Measurements from ENCODE around the gene MTERF4. TPM values are rescaled to one million over a fixed set of nuclear protein-coding genes. Genes with fewer than 3 reads are reported as not detected.

The MTERF4 gene
- total RNA-seq, 1 donor from 2014 or later: 63.5 TPM

- Mint-ChIP-seq H3K9me3 (ENCODE audit: unreplicated experiment) (peaks cover 5% of the 10 kb centered on the region), H3K4me1 (ENCODE audit: low read depth, unreplicated experiment) (peaks cover 4% of the 10 kb centered on the region), H3K27ac (ENCODE audit: unreplicated experiment) (no peak overlapping the region), H3K36me3 (ENCODE audit: unreplicated experiment) (no peaks in the 10 kb centered on the region), H3K4me3 (ENCODE audit: unreplicated experiment) (no peak overlapping the region), H3K27me3 (ENCODE audit: unreplicated experiment) (peaks cover 15% of the 10 kb centered on the region)
- no peak for DNase-seq
- no peak for TF ChIP-seq CTCF (IDR thresholded peaks at IDR 0.05; ENCODE audit: partially characterized antibody, unreplicated experiment)
Observed at GRCh38 chr2:241069821-241070281, 32.2 kb downstream of the MTERF4 start.

GRCh38 chr2:241068942-241069810 is 32.9 kb downstream of the MTERF4 start:
- Mint-ChIP-seq H3K4me1 (ENCODE audit: low read depth, unreplicated experiment) (peaks cover 4% of the 10 kb centered on the region), H3K4me3 (ENCODE audit: unreplicated experiment) (no peak overlapping the region), H3K36me3 (ENCODE audit: unreplicated experiment) (no peaks in the 10 kb centered on the region), H3K27me3 (ENCODE audit: unreplicated experiment) (peaks cover 13% of the 10 kb centered on the region), H3K27ac (ENCODE audit: unreplicated experiment) (no peak overlapping the region), H3K9me3 (ENCODE audit: unreplicated experiment) (peaks cover 4% of the 10 kb centered on the region)
- no peak for TF ChIP-seq CTCF (IDR thresholded peaks at IDR 0.05; ENCODE audit: partially characterized antibody, unreplicated experiment)
- DNase-seq: no peak

- Mint-ChIP-seq H3K27ac (ENCODE audit: unreplicated experiment) (no peak overlapping the region), H3K4me3 (ENCODE audit: unreplicated experiment) (no peak overlapping the region), H3K36me3 (ENCODE audit: unreplicated experiment) (no peaks in the 10 kb centered on the region), H3K27me3 (ENCODE audit: unreplicated experiment) (peaks cover 13% of the 10 kb centered on the region), H3K9me3 (ENCODE audit: unreplicated experiment) (peaks cover 3% of the 10 kb centered on the region), H3K4me1 (ENCODE audit: low read depth, unreplicated experiment) (peaks cover 4% of the 10 kb centered on the region)
- no peak for DNase-seq
- no peak for TF ChIP-seq CTCF (IDR thresholded peaks at IDR 0.05; ENCODE audit: partially characterized antibody, unreplicated experiment)
Observed at GRCh38 chr2:241068136-241068941, 33.7 kb downstream of the MTERF4 start.

- Mint-ChIP-seq H3K27ac (ENCODE audit: unreplicated experiment) (no peak overlapping the region), H3K4me1 (ENCODE audit: low read depth, unreplicated experiment) (peaks cover 5% of the 10 kb centered on the region), H3K9me3 (ENCODE audit: unreplicated experiment) (peaks cover 3% of the 10 kb centered on the region), H3K27me3 (ENCODE audit: unreplicated experiment) (peaks cover 12% of the 10 kb centered on the region), H3K4me3 (ENCODE audit: unreplicated experiment) (no peak overlapping the region), H3K36me3 (ENCODE audit: unreplicated experiment) (no peaks in the 10 kb centered on the region)
- no peak for TF ChIP-seq CTCF (IDR thresholded peaks at IDR 0.05; ENCODE audit: partially characterized antibody, unreplicated experiment)
- no peak for DNase-seq
Observed at GRCh38 chr2:241067501-241068135, 34.5 kb downstream of the MTERF4 start.
